HL-60 (cell line): ENCODE data around the gene JAKMIP1.

Experiments used
- DNase-seq, 2 experiments: peaks; one replicate each; pipeline ENCODE4 v3.0.0-alpha.2; 2010 to 2020; ENCODE audit warnings: low read depth in 1 of 2, low spot score in 1 of 2
- H3K27ac ChIP-seq: fragments of 250-450 bp; sonication (Bioruptor Pico); replicated peaks from 2 replicates; pipeline ENCODE4 v1.5.1; 2020; ENCODE audit warnings: mild to moderate bottlenecking, moderate library complexity
- H3K27me3 ChIP-seq: fragments of 250-450 bp; sonication (Bioruptor Pico); 2 replicates; pipeline ENCODE4 v1.5.1; 2021; ENCODE audit warnings: mild to moderate bottlenecking, moderate library complexity; ENCODE audit not compliant: insufficient read depth, poor library complexity, severe bottlenecking
- H3K4me3 ChIP-seq: replicated peaks from 2 replicates; pipeline ENCODE4 v1.5.1; 2011; ENCODE audit warnings: mild to moderate bottlenecking, control low read depth, low read length; ENCODE audit not compliant: insufficient read depth
- GABPA ChIP-seq: IDR thresholded peaks from 2 replicates; pipeline ENCODE4 v1.6.1; 2012; ENCODE audit warnings: low read depth
- POLR2AphosphoS5 ChIP-seq: IDR thresholded peaks from 2 replicates; pipeline ENCODE4 v1.6.1; 2012; ENCODE audit warnings: low read depth
- SPI1 ChIP-seq: IDR thresholded peaks from 2 replicates; pipeline ENCODE4 v1.6.1; 2012; ENCODE audit warnings: low read depth, mild to moderate bottlenecking, borderline replicate concordance
- TF ChIP-seq, protein P1 (sequence below): IDR thresholded peaks from 2 replicates; pipeline ENCODE4 v1.6.1; 2012; ENCODE audit warnings: low read depth; ENCODE audit not compliant: insufficient replicate concordance
- TF ChIP-seq, protein P2 (sequence below): IDR thresholded peaks from one replicate; pipeline ENCODE4 v1.5.1; 2011; ENCODE audit warnings: low read length, control low read depth, inconsistent platforms; ENCODE audit not compliant: insufficient read depth

The JAKMIP1 gene

DNA sequence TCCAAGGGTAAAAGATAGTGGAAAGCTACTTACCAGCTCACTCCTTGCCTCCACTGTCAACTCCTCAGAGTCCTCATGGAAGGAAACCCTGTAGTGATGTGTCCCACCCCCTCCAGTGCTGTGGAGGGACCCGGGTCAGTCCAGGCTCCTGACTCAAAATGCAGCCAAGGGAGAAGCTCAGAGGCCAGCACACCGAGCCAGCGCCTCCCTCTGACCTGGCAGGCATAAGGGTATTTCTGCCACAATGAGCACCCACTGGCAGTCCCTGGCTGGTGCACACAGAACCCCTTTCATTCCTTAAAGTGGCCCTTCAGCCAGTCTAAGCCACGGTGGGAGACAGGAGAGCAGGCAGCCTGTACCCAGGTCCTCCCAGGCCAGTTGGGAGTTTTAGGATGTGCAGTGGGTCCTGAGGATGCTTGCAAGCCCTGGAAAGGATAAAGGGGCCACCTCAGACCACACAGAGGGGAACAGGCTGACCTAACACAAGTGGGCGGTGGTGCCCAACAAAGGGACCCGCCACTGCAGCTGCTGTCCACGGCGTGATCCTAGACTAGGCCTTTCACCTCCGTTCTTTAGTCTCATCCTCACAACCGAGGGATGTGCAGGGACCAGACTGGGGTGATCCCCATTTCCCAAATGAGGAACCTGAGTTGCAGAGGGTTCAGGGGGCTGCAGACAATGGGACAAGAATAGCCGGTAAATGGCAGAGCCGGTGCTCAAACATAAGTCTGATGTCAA is 5.7 kb downstream of the JAKMIP1 start:
- TF ChIP-seq SPI1 (no peak), POLR2AphosphoS5 (no peak), GABPA (no peak)
- TF ChIP-seq, protein P1, sequence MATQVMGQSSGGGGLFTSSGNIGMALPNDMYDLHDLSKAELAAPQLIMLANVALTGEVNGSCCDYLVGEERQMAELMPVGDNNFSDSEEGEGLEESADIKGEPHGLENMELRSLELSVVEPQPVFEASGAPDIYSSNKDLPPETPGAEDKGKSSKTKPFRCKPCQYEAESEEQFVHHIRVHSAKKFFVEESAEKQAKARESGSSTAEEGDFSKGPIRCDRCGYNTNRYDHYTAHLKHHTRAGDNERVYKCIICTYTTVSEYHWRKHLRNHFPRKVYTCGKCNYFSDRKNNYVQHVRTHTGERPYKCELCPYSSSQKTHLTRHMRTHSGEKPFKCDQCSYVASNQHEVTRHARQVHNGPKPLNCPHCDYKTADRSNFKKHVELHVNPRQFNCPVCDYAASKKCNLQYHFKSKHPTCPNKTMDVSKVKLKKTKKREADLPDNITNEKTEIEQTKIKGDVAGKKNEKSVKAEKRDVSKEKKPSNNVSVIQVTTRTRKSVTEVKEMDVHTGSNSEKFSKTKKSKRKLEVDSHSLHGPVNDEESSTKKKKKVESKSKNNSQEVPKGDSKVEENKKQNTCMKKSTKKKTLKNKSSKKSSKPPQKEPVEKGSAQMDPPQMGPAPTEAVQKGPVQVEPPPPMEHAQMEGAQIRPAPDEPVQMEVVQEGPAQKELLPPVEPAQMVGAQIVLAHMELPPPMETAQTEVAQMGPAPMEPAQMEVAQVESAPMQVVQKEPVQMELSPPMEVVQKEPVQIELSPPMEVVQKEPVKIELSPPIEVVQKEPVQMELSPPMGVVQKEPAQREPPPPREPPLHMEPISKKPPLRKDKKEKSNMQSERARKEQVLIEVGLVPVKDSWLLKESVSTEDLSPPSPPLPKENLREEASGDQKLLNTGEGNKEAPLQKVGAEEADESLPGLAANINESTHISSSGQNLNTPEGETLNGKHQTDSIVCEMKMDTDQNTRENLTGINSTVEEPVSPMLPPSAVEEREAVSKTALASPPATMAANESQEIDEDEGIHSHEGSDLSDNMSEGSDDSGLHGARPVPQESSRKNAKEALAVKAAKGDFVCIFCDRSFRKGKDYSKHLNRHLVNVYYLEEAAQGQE, result no peak
- TF ChIP-seq, protein P2, sequence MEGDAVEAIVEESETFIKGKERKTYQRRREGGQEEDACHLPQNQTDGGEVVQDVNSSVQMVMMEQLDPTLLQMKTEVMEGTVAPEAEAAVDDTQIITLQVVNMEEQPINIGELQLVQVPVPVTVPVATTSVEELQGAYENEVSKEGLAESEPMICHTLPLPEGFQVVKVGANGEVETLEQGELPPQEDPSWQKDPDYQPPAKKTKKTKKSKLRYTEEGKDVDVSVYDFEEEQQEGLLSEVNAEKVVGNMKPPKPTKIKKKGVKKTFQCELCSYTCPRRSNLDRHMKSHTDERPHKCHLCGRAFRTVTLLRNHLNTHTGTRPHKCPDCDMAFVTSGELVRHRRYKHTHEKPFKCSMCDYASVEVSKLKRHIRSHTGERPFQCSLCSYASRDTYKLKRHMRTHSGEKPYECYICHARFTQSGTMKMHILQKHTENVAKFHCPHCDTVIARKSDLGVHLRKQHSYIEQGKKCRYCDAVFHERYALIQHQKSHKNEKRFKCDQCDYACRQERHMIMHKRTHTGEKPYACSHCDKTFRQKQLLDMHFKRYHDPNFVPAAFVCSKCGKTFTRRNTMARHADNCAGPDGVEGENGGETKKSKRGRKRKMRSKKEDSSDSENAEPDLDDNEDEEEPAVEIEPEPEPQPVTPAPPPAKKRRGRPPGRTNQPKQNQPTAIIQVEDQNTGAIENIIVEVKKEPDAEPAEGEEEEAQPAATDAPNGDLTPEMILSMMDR, result no peak
- no peak for DNase-seq
- Histone ChIP-seq H3K4me3 (no peak overlapping the region), H3K27ac (no peak overlapping the region), H3K27me3 (peaks cover 12% of the 10 kb centered on the region)

DNA sequence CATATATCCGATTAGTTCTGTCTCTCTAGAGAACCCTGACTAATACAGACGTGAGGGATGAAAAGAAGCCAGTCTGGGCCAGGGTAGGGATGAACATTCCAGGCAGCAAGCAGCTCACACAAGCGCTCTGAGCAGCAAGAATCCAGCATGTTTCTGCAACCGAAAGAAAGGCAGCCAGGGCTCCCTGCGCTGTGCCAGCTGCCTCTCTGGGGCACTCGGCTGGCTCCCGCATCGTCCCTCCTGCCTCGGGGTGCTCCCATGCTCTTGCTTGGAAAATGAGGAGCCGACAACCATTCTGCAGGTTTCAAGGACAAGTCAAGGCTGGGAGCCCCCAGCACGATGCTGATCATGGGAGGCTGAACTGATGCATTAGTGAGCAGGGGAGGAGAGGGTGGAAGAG is 7.0 kb downstream of the JAKMIP1 start:
- Histone ChIP-seq H3K4me3 (no peak overlapping the region), H3K27me3 (peaks cover 7% of the 10 kb centered on the region), H3K27ac (no peak overlapping the region)
- DNase-seq, result no peak
- TF ChIP-seq SPI1 (no peak), POLR2AphosphoS5 (no peak), GABPA (no peak)
- TF ChIP-seq, protein P2, result no peak
- TF ChIP-seq, protein P1, result no peak

GRCh38 chr4:6192245-6192644 is 8.1 kb downstream of the JAKMIP1 start:
- H3K27me3 ChIP-seq, result no peaks in the 10 kb centered on the region
- no peak overlapping the region for H3K4me3 ChIP-seq
- TF ChIP-seq SPI1 (no peak), POLR2AphosphoS5 (no peak), GABPA (no peak)
- TF ChIP-seq, protein P1, result no peak
- TF ChIP-seq, protein P2, result no peak
- no peak for DNase-seq
- H3K27ac ChIP-seq, result no peak overlapping the region
